ENCODE data around the gene LMTK3.

LMTK3 gene, protein sequence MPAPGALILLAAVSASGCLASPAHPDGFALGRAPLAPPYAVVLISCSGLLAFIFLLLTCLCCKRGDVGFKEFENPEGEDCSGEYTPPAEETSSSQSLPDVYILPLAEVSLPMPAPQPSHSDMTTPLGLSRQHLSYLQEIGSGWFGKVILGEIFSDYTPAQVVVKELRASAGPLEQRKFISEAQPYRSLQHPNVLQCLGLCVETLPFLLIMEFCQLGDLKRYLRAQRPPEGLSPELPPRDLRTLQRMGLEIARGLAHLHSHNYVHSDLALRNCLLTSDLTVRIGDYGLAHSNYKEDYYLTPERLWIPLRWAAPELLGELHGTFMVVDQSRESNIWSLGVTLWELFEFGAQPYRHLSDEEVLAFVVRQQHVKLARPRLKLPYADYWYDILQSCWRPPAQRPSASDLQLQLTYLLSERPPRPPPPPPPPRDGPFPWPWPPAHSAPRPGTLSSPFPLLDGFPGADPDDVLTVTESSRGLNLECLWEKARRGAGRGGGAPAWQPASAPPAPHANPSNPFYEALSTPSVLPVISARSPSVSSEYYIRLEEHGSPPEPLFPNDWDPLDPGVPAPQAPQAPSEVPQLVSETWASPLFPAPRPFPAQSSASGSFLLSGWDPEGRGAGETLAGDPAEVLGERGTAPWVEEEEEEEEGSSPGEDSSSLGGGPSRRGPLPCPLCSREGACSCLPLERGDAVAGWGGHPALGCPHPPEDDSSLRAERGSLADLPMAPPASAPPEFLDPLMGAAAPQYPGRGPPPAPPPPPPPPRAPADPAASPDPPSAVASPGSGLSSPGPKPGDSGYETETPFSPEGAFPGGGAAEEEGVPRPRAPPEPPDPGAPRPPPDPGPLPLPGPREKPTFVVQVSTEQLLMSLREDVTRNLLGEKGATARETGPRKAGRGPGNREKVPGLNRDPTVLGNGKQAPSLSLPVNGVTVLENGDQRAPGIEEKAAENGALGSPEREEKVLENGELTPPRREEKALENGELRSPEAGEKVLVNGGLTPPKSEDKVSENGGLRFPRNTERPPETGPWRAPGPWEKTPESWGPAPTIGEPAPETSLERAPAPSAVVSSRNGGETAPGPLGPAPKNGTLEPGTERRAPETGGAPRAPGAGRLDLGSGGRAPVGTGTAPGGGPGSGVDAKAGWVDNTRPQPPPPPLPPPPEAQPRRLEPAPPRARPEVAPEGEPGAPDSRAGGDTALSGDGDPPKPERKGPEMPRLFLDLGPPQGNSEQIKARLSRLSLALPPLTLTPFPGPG (N-terminal part only)
- long read RNA-seq: 0 reads

DNA sequence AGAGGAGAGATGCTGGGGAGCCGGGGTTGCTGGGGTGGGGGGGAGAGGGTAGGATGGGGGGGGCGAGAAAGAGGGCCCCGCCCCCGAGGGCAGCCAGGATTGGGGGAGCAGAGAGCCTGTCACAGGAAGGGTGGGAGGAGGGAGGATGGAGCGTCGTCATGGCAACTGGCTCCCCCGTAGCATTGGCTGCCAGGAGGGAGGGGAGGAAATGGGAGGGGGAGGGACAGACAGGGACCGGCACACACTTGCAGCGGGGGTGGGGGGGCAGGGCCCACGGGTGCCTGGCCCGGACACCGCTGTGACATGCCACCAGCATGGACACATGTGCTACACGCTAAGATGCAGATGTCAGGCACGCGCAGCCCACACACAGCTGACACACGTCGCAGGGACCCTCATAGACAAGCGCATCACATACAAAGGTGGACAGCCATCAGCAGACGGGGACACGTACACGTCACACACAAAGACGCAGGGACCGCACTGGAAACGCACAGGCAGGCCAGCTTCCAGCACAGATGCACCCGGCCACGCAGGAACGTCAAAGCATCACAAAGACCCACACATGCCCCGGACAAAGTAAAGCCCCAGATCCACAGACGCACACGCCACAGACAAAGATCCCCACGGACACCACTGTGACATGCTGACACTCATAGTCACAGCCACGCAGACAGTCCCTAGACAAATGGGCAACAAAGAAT is at the start of gene LMTK3:
LMTK3 (minus strand) TSS at position 36 of the 704 bp plus-strand sequence. CDS start 259 bp downstream, outside the sequence.
- DNase-seq (ENCODE audit: low read depth in 1 of 2, low spot score in 1 of 2): no peak
- H3K27me3 ChIP-seq (ENCODE audit: insufficient read depth, poor library complexity, severe bottlenecking): peaks cover 25% of the 10 kb centered on the region
- no peak within 1 kb of the TSS for H3K27ac ChIP-seq (replicated peaks)
- no peak within 1 kb of the TSS for H3K4me3 ChIP-seq (replicated peaks; ENCODE audit: insufficient read depth, low read length)
- TF ChIP-seq GABPA (IDR thresholded peaks at IDR 0.05; ENCODE audit: low read depth) (no peak), POLR2AphosphoS5 (IDR thresholded peaks at IDR 0.05; ENCODE audit: low read depth) (no peak), SPI1 (IDR thresholded peaks at IDR 0.05; ENCODE audit: borderline replicate concordance, low read depth) (no peak)
- TF ChIP-seq, protein P1, sequence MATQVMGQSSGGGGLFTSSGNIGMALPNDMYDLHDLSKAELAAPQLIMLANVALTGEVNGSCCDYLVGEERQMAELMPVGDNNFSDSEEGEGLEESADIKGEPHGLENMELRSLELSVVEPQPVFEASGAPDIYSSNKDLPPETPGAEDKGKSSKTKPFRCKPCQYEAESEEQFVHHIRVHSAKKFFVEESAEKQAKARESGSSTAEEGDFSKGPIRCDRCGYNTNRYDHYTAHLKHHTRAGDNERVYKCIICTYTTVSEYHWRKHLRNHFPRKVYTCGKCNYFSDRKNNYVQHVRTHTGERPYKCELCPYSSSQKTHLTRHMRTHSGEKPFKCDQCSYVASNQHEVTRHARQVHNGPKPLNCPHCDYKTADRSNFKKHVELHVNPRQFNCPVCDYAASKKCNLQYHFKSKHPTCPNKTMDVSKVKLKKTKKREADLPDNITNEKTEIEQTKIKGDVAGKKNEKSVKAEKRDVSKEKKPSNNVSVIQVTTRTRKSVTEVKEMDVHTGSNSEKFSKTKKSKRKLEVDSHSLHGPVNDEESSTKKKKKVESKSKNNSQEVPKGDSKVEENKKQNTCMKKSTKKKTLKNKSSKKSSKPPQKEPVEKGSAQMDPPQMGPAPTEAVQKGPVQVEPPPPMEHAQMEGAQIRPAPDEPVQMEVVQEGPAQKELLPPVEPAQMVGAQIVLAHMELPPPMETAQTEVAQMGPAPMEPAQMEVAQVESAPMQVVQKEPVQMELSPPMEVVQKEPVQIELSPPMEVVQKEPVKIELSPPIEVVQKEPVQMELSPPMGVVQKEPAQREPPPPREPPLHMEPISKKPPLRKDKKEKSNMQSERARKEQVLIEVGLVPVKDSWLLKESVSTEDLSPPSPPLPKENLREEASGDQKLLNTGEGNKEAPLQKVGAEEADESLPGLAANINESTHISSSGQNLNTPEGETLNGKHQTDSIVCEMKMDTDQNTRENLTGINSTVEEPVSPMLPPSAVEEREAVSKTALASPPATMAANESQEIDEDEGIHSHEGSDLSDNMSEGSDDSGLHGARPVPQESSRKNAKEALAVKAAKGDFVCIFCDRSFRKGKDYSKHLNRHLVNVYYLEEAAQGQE (IDR thresholded peaks at IDR 0.05; ENCODE audit: insufficient replicate concordance, low read depth): no peak
- TF ChIP-seq, protein P2, sequence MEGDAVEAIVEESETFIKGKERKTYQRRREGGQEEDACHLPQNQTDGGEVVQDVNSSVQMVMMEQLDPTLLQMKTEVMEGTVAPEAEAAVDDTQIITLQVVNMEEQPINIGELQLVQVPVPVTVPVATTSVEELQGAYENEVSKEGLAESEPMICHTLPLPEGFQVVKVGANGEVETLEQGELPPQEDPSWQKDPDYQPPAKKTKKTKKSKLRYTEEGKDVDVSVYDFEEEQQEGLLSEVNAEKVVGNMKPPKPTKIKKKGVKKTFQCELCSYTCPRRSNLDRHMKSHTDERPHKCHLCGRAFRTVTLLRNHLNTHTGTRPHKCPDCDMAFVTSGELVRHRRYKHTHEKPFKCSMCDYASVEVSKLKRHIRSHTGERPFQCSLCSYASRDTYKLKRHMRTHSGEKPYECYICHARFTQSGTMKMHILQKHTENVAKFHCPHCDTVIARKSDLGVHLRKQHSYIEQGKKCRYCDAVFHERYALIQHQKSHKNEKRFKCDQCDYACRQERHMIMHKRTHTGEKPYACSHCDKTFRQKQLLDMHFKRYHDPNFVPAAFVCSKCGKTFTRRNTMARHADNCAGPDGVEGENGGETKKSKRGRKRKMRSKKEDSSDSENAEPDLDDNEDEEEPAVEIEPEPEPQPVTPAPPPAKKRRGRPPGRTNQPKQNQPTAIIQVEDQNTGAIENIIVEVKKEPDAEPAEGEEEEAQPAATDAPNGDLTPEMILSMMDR (IDR thresholded peaks at IDR 0.05; ENCODE audit: insufficient read depth, low read length): no peak

DNA sequence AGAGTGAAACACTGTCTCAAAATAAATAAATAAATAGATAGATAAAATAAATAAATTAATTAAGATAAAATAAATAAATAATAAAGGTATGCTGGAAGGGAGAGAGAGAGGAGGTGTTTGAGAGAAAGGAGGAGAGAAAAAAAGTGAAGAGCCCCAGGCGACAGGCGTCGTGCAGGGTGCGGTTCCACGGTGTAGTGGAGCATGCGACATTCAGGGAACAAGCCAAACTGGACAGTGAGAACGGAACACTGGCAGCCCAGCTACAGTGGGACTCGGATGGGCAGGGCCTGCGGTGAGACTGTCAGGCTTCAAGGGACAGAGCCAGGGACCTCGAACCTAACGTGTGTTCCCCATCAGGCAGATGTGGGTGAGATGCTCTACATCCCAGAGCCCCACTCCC is 49.8 kb upstream of the LMTK3 start:
- no peak for DNase-seq (ENCODE audit: low read depth in 1 of 2, low spot score in 1 of 2)
- Histone ChIP-seq H3K27ac (replicated peaks) (no peak overlapping the region), H3K27me3 (ENCODE audit: insufficient read depth, poor library complexity, severe bottlenecking) (no peaks in the 10 kb centered on the region), H3K4me3 (replicated peaks; ENCODE audit: insufficient read depth, low read length) (no peak overlapping the region)
- no peak for TF ChIP-seq POLR2AphosphoS5 (IDR thresholded peaks at IDR 0.05; ENCODE audit: low read depth)
- TF ChIP-seq SPI1 (IDR thresholded peaks at IDR 0.05; ENCODE audit: borderline replicate concordance, low read depth): no peak
- TF ChIP-seq, protein P2 (IDR thresholded peaks at IDR 0.05; ENCODE audit: insufficient read depth, low read length): no peak
- TF ChIP-seq, protein P1 (IDR thresholded peaks at IDR 0.05; ENCODE audit: insufficient replicate concordance, low read depth): no peak
- no peak for TF ChIP-seq GABPA (IDR thresholded peaks at IDR 0.05; ENCODE audit: low read depth)

DNA sequence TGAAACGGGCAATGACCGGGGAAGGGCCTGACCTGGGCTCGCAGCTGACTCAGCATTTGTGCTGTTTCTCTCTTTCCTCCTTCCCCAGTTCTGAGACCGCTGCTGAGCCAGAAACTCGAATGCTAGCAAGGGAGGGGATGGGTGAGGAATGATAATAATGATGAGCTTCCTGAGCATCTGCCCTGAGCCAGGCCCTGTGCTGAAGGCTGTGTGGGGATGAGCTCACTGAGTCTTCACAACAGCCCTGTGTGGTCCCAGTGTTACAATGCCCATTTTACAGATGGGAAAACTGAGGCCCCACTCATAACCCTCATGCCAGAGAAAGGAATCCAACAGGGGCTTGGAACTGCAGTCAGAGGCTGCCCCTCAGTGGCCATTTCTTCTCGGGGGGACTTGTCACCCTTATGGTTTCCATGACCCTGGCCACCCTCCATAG is 48.5 kb upstream of the LMTK3 start:
- no peak for DNase-seq (ENCODE audit: low read depth in 1 of 2, low spot score in 1 of 2)

More for the DNA sequence above, 48.5 kb upstream of the LMTK3 start:
- H3K4me3 ChIP-seq (replicated peaks; ENCODE audit: insufficient read depth, low read length): no peak overlapping the region
- no peak for TF ChIP-seq POLR2AphosphoS5 (IDR thresholded peaks at IDR 0.05; ENCODE audit: low read depth)
- TF ChIP-seq, protein P2 (IDR thresholded peaks at IDR 0.05; ENCODE audit: insufficient read depth, low read length): no peak
- no peak for TF ChIP-seq GABPA (IDR thresholded peaks at IDR 0.05; ENCODE audit: low read depth)
- TF ChIP-seq SPI1 (IDR thresholded peaks at IDR 0.05; ENCODE audit: borderline replicate concordance, low read depth): no peak
- TF ChIP-seq, protein P1 (IDR thresholded peaks at IDR 0.05; ENCODE audit: insufficient replicate concordance, low read depth): no peak
- no peaks in the 10 kb centered on the region for H3K27me3 ChIP-seq (ENCODE audit: insufficient read depth, poor library complexity, severe bottlenecking)
- H3K27ac ChIP-seq (replicated peaks): no peak overlapping the region
